OCI-M2 (cell line): Measurements from ENCODE around the gene TBC1D1.

ENCODE experiments used
- DNase-seq: peaks from one replicate; lab custom pipeline; 2025; ENCODE audit not compliant: unreplicated experiment; lab: John Stamatoyannopoulos, UW

TBC1D1 gene

GRCh38 chr4:37884855-37885487 lies 5.9 kb upstream of the TBC1D1 start:
- DNase-seq, result no peak

DNA sequence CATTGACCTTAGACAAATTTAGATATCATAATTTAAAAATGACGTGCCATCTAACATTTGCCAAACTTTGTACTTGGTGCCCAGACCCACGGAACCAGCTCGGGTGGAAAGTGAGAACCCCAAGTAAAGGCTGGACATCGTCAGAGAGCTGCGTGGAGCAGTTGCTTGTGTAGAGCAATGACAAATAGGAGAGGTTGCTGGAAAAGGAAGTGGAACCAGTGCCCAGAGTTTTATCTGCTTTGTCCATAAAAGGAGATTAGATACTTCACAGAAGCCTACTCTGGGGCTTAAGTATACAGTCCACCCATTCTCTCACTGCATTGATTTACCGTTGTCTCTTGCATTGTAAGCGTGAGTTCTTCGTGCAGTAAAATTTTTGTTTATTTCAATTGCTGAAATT lies 5.4 kb upstream of the TBC1D1 start:
- no peak for DNase-seq

- DNase-seq, result no peak
Observed at GRCh38 chr4:37889849-37890800, 759 bp upstream of the TBC1D1 start.

GRCh38 chr4:37891260-37892159 lies 626 bp downstream of the TBC1D1 start:
- DNase-seq, result no peak

DNA sequence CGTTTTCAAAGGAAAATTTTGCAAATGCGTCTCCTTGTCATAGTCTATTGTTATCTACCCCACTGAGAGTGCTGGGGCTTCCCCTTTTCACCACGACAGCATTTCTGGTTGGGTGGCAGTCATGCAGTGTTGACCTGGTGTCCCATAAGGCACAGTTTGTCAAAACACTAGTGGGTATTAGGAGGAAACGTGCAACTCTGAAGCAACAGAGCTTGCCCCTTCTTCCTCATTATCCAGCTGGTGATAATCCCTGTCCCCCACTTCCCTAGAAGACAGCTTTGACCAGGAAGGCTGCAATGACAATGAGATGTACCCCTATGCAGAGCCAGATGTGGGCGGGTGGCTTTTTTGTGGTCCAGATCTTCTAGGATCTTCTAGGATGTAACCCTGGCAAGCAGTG lies 1.8 kb downstream of the TBC1D1 start:
- no peak for DNase-seq

DNA sequence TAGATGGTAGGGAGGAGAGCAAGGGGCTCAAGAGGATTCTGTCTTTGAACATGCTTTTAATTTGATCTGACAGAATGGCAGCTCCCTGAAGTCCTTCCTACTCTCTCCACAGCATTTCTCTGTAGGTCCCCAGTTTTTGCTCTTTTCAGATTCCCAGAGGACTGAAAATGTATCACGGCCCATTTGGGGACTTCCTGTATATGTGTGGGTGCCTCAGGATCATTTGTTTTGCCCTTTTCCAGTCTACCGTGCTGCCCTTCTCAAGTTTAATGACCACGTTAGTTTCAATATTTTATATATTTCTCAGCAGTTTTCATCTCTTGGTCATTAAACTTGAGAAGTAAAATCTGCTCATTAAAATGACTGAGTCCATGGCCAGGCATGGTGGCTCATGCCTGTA lies 2.3 kb downstream of the TBC1D1 start:
- DNase-seq, result no peak

GRCh38 chr4:37895271-37895670 lies 4.4 kb downstream of the TBC1D1 start:
- DNase-seq, result no peak

DNA sequence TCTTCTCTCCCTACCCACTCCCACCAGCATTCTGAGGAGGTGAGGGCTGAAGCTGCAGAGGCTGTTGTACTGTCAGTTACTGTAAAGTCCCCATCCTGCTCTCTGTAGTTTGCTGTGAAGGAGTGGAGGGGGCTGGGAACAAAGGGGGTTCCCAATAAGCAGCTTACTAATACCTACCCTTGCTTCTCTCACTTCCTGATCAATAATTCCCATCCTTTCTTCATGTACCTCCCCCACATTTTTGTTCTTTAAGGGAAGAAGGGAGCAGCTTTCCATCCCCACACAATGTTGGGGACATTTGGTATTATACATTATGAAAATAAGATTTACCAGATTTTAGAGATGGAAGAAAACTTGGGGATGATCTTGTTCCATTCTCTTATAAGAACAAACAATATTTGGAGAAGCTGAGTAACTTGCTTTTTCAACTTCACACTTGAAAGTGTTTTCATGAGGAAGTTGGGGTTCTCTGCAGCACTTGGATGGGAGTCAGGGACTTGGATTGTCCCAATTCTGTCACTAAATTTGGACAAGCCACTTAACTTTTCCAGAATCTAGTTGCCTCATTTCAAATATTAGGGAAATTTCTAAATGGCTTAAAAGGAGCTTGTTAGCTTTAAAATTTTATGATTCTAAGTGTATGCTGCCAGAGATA lies 5.4 kb downstream of the TBC1D1 start:
- DNase-seq, result no peak

GRCh38 chr4:37902212-37902611 lies 11.3 kb downstream of the TBC1D1 start:
- no peak for DNase-seq

- DNase-seq, result no peak
Observed at GRCh38 chr4:37902738-37903693, 12.1 kb downstream of the TBC1D1 start.

- DNase-seq, result no peak
Observed at GRCh38 chr4:37903901-37904300, 13.0 kb downstream of the TBC1D1 start.

DNA sequence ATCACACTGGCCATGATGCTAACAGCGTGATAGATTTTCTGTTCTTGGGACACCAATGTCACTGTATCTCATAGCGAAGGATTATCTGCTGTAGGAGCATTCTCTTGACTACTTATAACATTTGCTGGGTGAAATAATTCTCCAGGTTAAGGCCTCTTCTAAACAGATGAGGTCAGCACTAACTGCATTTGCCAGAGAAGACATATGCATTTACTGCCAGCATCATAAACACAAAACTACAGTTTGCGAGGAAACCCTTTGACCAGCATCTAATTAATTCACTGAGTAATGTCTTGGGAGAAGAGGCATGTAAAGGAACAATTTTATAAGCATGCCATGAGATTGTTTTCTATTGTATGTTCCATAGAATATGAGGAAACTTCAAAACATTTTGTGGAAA lies 13.9 kb downstream of the TBC1D1 start:
- no peak for DNase-seq

DNA sequence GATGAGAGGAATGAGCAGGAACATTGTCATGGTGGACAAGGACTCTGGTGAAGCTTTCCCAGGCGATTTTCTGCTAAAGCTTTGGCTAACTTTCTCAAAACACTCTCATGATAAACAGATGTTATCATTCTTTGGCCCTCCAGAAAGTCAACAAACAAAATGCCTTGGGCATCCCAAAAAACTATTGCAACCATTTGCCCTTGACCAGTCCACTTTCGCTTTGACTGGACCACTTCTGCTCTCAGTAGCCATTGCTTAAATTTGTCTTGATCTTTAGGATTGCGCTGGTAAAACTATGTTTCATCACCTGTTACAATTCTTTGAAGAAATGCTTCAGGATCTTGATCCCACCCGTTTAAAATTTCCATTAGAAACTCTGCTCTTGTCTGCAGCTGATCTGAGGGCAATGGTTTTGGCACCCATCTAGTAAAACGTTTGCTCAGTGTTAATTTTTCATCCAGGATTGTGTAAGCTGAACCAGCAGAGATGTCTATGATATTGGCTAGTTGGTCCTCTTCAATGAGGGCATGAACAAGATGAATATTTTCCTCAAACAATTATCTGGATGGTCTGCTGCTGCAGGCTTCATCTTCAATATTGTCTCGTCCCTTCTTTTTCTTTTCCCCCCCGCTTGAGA lies 14.8 kb downstream of the TBC1D1 start:
- no peak for DNase-seq

GRCh38 chr4:37908488-37909331 lies 17.8 kb downstream of the TBC1D1 start:
- DNase-seq, result no peak

DNA sequence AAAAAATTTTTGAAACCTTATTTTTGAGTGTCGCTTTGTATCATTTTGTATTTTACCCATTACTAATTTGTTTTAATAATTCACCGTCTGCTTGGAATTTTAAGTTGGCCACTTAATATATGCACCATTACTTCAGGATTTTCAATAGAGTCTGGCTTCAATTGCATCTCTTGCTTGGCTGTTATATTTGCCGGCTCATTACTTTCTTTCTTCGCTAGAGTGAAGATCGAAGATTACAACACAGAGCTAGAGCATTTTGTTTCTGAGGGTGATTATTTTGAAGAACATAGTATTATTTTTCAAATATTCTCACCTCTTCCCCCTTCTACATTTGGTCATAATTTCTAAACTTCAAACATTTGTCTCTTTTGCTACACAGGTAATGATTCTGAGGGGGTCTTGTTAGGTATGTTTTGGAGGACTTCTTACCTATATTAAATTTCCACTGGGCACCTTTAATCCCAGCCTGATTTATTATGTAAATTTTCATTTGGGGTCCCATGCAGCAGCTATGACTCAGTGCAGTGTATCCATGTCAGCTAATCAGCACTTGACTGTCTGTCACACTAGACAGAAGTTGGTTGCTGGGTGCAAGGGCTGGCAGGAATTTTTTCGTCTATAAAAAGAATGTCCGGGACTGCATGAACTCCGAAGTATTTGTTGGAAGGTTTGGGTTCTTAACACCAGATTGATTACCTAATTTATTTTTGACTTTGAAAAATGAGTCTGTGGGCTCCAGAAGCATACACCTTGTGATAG lies 18.6 kb downstream of the TBC1D1 start:
- no peak for DNase-seq

DNA sequence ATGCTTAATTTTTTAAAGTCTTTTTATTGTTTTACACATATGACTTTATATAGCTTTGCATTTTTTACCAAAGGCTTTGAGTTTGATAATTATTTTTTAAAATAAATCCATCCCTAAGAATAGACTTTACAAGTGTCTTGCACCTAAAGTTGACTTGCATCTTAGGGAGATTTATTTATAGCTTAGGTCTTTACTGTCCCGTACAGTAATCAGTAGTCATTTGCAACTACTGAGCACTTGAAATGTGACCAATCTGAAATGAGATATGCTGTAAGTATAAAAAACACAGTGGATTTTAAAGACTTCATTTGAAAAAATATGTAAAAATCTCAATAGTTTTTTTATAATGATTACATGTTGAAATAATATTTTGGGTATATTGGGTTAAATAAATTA lies 19.2 kb downstream of the TBC1D1 start:
- DNase-seq, result no peak

DNA sequence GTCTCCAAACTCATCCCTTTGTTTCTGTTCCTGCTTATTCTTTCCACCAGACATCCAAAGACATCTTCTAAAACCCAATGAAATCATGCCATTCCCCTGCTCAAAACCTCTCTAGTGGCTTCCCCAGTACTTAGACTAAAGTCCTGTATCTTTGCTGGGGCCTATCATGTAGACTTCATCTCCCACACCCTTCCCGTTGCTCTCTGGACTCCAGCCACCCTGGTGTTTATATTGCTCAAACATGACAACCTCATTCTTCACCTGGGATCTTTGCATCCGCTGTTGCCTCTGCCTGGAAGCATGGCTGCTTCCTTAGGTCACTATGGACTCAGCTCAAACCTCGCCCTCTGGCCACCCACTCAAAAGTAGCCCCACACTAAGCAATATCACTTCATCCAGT lies 23.7 kb downstream of the TBC1D1 start:
- DNase-seq, result no peak

GRCh38 chr4:37917388-37917787 lies 26.5 kb downstream of the TBC1D1 start:
- DNase-seq, result no peak
